Measurements from ENCODE around the gene LYL1. TPM values are rescaled to one million over a fixed set of nuclear protein-coding genes. Genes with fewer than 3 reads are reported as not detected.
A peak's percentile ranks its signal among the peaks of the same experiment; 100 is the strongest.

LYL1 gene
- total RNA-seq, 3 donors from 2014 or later = 1.9 to 3.0 (median 2.9) TPM

DNA sequence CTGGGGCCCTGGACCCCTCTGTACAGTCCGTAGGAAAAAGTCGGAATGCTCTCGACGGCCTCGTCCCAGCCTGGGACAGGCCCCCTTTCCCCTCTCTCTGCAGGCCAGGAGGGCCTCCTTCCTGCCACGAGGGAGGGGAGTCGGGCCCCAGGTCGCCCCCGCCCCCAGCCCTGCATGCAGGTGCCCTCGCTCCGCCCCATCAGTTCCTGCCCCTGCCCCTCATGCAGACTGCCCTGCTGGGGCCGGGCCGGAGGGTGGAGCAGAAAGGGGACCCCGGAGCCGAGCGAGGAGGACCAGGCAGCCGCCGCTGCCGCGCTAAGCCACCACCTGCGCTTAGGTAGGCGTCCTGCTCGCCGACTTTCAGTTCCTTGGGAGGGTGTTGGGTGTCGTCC lies 7.3 kb downstream of the LYL1 start:
- Mint-ChIP-seq H3K4me3 (no peak overlapping the region), H3K9me3 (no peaks in the 10 kb centered on the region), H3K36me3 (ENCODE audit: insufficient read depth) (no peaks in the 10 kb centered on the region), H3K27me3 (ENCODE audit: low read depth) (peaks cover 13% of the 10 kb centered on the region), H3K4me1 (ENCODE audit: low read depth) (peaks cover 27% of the 10 kb centered on the region)
- no peak for ATAC-seq
- no peak for DNase-seq

GRCh38 chr19:13094771-13095392 lies 7.8 kb downstream of the LYL1 start:
- H3K36me3 Mint-ChIP-seq (ENCODE audit: insufficient read depth) = no peaks in the 10 kb centered on the region
- peaks cover 22% of the 10 kb centered on the region for H3K4me1 Mint-ChIP-seq (ENCODE audit: low read depth)
- no peak for DNase-seq
- peaks cover 13% of the 10 kb centered on the region for H3K27me3 Mint-ChIP-seq (ENCODE audit: low read depth)
- ATAC-seq = no peak
- H3K4me3 Mint-ChIP-seq = no peak overlapping the region
- H3K9me3 Mint-ChIP-seq = no peaks in the 10 kb centered on the region

DNA sequence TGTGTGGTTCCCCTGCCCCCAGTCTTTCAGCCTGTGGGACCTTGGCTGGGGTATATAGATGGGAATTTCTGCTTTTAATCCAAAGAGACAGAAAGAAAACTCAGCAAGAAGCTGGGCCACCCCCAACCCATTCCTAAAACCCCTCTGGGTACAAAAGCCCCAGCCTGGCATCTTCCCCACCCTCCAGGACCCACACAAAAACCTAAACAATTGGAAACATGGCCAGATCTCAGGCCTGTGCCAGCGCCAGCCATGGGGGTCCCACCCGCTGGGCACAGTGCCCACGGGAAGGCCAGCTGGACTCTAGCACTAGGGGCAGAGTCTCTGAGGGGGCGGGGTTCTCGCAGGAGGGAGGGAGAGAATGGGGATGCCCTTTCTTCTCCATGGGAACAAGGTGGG lies 8.6 kb downstream of the LYL1 start:
- ATAC-seq (no peak), DNase-seq (no peak)
- Mint-ChIP-seq H3K27me3 (ENCODE audit: low read depth) (peaks cover 13% of the 10 kb centered on the region), H3K4me3 (no peak overlapping the region), H3K9me3 (no peaks in the 10 kb centered on the region), H3K36me3 (ENCODE audit: insufficient read depth) (no peaks in the 10 kb centered on the region), H3K4me1 (ENCODE audit: low read depth) (peaks cover 19% of the 10 kb centered on the region)

GRCh38 chr19:13093407-13094105 lies 9.1 kb downstream of the LYL1 start:
- DNase-seq (peak; percentile 76), ATAC-seq (peak; percentile 80 to 84)
- H3K36me3 Mint-ChIP-seq (ENCODE audit: insufficient read depth) = no peaks in the 10 kb centered on the region
- H3K27me3 Mint-ChIP-seq (ENCODE audit: low read depth) = peaks cover 13% of the 10 kb centered on the region
- peaks cover 15% of the 10 kb centered on the region for H3K4me1 Mint-ChIP-seq (ENCODE audit: low read depth)
- no peaks in the 10 kb centered on the region for H3K9me3 Mint-ChIP-seq
- no peak overlapping the region for H3K4me3 Mint-ChIP-seq

DNA sequence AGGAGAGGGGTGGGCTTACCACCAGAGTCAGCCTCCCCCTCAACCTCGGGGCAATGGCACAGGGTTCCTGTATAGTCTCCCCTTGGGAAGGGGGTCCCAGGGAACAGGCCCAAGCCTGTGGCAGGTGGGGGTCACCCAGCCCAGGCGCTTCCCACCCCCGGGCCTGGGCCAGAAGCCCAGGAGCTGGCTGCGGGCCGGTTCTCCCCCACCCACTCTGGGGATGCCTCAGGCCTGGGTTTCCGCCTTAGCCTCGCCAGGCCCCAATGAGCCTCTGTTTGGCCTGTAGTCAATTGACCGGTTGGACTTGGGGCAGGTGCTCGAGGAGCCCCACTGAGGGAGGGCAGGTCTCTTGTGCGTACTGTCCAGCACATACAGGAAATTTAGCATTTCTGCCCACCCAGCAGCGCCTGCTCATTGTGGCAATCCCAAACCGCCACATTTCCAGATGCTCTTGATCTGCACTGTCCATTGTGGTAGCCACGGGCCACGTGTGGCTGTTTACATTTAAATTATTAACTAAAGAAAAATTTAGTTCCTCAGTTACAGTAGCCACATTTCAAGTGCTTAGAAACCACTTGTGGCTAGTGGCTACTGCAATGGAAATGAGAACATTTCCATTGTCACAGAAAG lies 9.9 kb downstream of the LYL1 start:
- no peaks in the 10 kb centered on the region for H3K36me3 Mint-ChIP-seq (ENCODE audit: insufficient read depth)
- no peak overlapping the region for H3K4me3 Mint-ChIP-seq
- peaks cover 15% of the 10 kb centered on the region for H3K4me1 Mint-ChIP-seq (ENCODE audit: low read depth)
- H3K27me3 Mint-ChIP-seq (ENCODE audit: low read depth) = peaks cover 13% of the 10 kb centered on the region
- ATAC-seq (no peak), DNase-seq (no peak)
- no peaks in the 10 kb centered on the region for H3K9me3 Mint-ChIP-seq

GRCh38 chr19:13092158-13092543 lies 10.5 kb downstream of the LYL1 start:
- Mint-ChIP-seq H3K36me3 (ENCODE audit: insufficient read depth) (no peaks in the 10 kb centered on the region), H3K9me3 (no peaks in the 10 kb centered on the region), H3K4me1 (ENCODE audit: low read depth) (peaks cover 14% of the 10 kb centered on the region), H3K27me3 (ENCODE audit: low read depth) (peaks cover 13% of the 10 kb centered on the region), H3K4me3 (no peak overlapping the region)
- no peak for DNase-seq
- ATAC-seq = no peak

DNA sequence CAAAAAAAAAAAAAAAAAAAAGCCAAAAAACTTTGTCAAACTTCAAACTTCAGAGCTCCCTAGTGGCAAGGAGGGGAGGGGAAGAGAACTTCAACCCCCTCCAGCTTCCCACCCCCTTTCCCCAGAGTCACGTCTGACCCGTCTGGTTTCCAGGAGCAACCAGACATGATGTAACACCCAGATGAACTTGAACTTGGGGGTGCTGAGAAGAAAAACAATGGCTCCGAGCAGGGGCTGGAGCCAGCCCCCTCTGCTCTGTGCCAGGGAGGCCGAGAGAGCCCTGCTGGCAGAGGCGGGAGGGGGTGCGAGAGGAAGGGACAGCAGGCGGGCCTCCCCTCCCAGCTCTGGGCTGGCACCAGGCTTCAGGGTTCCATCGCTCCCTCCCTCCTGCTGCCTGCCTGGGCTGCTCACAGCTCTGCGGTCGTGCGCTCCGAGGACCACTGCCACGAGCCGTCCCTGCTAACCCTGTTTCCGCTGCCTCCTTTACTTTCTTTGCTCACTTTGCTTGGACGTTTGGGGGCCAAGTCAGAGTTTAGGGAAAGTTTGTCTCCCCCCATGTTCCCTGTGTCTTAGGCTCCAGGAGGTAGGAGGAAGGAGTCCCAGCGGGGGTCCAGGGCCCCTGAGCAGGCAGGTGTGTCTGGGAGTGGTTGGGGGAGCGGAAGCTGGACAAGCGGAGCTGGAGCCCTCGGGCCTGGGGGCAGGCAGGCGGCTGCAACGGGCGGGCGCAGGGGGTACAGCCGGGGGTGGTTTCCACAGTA lies 11.1 kb downstream of the LYL1 start:
- Mint-ChIP-seq H3K27me3 (ENCODE audit: low read depth) (peaks cover 10% of the 10 kb centered on the region), H3K4me3 (no peak overlapping the region), H3K36me3 (ENCODE audit: insufficient read depth) (no peaks in the 10 kb centered on the region), H3K4me1 (ENCODE audit: low read depth) (peaks cover 10% of the 10 kb centered on the region), H3K9me3 (no peaks in the 10 kb centered on the region)
- DNase-seq = no peak
- ATAC-seq = no peak

DNA sequence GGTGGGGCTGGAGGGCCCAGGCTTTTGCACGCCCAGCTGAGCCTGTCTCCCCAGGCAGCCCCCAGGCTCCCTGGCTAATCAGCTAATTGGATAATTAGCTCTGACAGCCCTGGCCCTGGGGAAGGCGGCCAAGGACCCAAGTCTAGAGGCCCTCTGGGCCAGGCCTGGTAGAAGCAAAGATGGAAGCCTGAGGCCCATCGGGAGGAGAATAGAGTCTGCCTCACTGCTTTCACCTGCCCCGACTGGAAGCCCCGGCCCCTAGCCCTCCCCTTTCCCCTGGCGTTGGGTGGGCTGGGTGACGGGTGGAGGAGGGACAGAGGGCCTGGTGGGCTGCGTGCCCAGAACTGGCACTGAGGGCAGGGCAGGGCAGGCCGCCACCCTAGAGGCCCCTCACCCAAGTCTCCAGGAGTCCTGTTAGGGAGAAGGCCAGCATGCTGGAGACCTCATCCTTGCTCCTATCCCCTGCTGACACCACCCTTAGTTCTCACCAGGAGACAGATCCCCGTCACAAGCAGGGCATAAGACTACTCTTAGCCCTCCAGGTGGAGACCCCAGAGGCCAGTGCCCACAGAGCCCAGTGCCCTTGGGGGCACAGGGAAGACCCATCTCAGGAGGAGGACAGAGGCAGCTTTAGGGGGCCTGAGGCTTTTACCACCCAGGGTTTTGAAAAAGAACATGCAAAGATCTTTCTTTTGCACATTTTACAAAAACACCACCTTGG lies 12.0 kb downstream of the LYL1 start:
- H3K4me3 Mint-ChIP-seq = no peak overlapping the region
- no peak for ATAC-seq

GRCh38 chr19:13089857-13090507 lies 12.7 kb downstream of the LYL1 start:
- Mint-ChIP-seq H3K36me3 (ENCODE audit: insufficient read depth) (no peaks in the 10 kb centered on the region), H3K4me1 (ENCODE audit: low read depth) (peaks cover 5% of the 10 kb centered on the region), H3K4me3 (no peak overlapping the region), H3K27me3 (ENCODE audit: low read depth) (peaks cover 6% of the 10 kb centered on the region), H3K9me3 (no peaks in the 10 kb centered on the region)
- ATAC-seq (no peak), DNase-seq (no peak)

More for the DNA sequence above, 12.0 kb downstream of the LYL1 start:
- Mint-ChIP-seq H3K36me3 (ENCODE audit: insufficient read depth) (no peaks in the 10 kb centered on the region), H3K27me3 (ENCODE audit: low read depth) (peaks cover 6% of the 10 kb centered on the region), H3K4me1 (ENCODE audit: low read depth) (peaks cover 5% of the 10 kb centered on the region), H3K9me3 (no peaks in the 10 kb centered on the region)
- DNase-seq = no peak

DNA sequence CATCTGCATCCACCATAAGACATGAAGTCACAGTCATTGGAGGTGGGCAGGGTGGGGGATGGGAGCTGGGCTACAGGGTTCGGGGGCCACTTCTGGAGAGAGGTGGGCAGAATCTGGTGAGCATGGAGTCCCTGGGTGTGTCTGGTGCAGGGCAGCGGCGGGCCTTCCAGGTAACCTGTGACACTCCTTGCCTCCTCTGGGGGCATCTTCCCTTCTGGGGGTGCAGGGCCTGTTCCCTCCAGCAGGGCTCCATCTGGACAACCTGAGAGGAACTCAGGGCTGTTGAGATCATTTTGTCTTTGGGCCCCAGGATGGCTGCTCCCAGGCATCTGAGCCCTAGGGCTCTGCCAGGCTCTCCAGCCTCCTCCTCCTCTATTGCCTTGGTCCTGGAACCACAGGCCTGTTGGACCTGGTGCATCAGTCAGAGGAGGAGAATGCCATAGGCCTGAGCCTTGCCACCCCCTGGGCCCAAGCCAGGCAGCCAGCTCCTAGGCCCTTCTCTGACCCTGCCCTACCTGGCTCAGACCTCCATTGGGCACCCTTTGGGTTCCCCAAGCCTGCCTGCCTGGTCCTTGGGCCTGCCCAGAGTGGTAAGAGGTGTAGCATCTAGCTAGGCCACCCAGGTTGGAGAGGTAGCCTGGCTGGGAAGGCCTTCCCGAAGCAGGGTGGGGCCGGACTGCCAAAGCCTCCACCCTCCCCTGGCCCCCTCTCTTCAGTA lies 13.4 kb downstream of the LYL1 start:
- ATAC-seq (peak; percentile 67 to 68), DNase-seq (no peak)
- H3K4me3 Mint-ChIP-seq = no peak overlapping the region
- H3K36me3 Mint-ChIP-seq (ENCODE audit: insufficient read depth) = no peaks in the 10 kb centered on the region
- peaks cover 3% of the 10 kb centered on the region for H3K27me3 Mint-ChIP-seq (ENCODE audit: low read depth)
- no peaks in the 10 kb centered on the region for H3K9me3 Mint-ChIP-seq
- H3K4me1 Mint-ChIP-seq (ENCODE audit: low read depth) = peaks cover 2% of the 10 kb centered on the region

DNA sequence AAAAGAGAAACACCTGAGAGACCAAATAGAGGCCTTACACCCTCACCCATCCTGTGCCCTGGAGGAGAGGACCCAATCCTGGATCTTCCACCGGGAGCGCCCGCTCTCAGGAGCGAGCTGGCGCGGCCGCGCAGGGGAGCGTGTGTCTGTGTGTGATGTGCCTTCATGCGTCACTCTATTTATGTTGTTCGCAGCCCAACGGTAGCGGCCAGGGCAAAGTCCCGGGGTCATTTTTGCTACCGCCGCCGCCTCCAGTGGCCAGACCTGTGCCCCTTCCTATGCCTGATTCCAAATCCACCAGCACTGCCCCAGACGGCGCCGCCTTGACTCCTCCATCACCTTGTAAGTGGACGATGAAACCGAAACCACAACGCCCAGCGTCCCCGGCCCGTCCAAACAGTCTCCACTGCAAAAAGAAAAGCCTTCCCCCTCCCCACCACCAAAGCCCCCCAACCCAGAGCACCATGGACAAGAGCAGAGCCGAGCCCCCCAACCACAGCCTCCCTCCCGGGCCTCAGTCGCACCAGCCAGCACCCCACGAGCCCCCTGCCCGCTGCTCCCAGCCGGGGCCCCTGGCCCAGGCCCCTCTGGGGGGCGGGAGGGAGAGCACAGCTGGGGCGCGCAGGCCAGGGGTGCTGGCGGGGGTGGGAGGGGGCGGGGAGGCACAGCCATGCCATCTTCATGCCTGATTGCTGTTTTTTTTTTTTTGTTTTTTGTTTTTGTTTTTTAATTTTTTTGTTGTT lies 14.7 kb downstream of the LYL1 start:
- Mint-ChIP-seq H3K4me1 (ENCODE audit: low read depth) (no peaks in the 10 kb centered on the region), H3K36me3 (ENCODE audit: insufficient read depth) (no peaks in the 10 kb centered on the region), H3K4me3 (no peak overlapping the region), H3K27me3 (ENCODE audit: low read depth) (no peaks in the 10 kb centered on the region), H3K9me3 (no peaks in the 10 kb centered on the region)
- ATAC-seq (no peak), DNase-seq (no peak)

DNA sequence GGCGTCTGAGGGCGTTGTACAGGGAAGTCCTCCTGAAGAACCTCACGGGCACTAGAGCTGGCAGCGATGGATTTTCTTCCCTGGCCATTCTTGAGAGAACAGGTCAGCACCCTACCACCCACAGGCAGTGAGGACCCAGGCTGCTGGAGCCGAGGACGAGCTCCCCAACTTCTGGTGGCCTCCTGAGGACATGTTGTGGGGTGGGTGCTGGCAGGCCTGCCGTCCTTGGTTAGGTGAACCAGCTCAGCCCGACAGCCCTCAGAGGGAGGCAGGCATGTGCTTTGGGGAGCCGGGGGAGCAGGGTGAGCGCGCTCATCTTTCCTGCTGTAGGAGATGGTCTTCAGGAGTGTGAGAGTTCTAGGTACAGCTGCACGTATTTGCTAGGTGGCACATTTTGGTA lies 15.4 kb downstream of the LYL1 start:
- ATAC-seq = no peak
- Mint-ChIP-seq H3K4me1 (ENCODE audit: low read depth) (no peaks in the 10 kb centered on the region), H3K9me3 (no peaks in the 10 kb centered on the region), H3K36me3 (ENCODE audit: insufficient read depth) (no peaks in the 10 kb centered on the region), H3K27me3 (ENCODE audit: low read depth) (no peaks in the 10 kb centered on the region), H3K4me3 (no peak overlapping the region)
- DNase-seq = no peak

DNA sequence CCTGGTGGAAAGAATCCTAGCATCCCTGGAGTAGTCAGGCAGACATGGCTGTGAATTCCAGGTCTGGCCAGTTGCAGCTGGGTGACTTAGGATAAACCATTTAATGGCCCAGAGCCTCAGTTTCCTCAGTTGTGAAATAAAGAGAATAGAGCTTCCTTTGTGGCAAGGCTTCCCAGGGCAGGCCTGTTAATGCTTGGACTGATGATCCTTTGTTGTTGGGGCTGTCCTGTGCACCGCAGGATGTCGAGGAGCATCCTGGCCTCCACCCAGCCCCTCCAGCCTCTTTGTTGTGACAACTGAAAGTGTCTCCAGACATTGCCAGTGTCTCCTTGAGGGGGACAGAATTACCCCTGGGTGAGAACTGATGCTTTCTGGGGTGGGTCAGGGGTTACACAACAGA lies 16.3 kb downstream of the LYL1 start:
- ATAC-seq (no peak), DNase-seq (no peak)
- H3K27me3 Mint-ChIP-seq (ENCODE audit: low read depth) = no peaks in the 10 kb centered on the region
- no peaks in the 10 kb centered on the region for H3K4me1 Mint-ChIP-seq (ENCODE audit: low read depth)
- no peaks in the 10 kb centered on the region for H3K9me3 Mint-ChIP-seq
- H3K4me3 Mint-ChIP-seq = no peak overlapping the region
- H3K36me3 Mint-ChIP-seq (ENCODE audit: insufficient read depth) = no peaks in the 10 kb centered on the region
